GM21526 (cell line): ENCODE data around the gene ATP4B.

ENCODE experiments used
- ATAC-seq: cut with Tn5 transposase; IDR thresholded peaks from one replicate; pipeline ENCODE4 v1.9.1; 2021; ENCODE audit warnings: moderate library complexity; ENCODE audit not compliant: unreplicated experiment, low FRiP score

ATP4B gene

GRCh38 chr13:113609616-113610015 is 48.4 kb downstream of the ATP4B start:
- ATAC-seq: no peak

DNA sequence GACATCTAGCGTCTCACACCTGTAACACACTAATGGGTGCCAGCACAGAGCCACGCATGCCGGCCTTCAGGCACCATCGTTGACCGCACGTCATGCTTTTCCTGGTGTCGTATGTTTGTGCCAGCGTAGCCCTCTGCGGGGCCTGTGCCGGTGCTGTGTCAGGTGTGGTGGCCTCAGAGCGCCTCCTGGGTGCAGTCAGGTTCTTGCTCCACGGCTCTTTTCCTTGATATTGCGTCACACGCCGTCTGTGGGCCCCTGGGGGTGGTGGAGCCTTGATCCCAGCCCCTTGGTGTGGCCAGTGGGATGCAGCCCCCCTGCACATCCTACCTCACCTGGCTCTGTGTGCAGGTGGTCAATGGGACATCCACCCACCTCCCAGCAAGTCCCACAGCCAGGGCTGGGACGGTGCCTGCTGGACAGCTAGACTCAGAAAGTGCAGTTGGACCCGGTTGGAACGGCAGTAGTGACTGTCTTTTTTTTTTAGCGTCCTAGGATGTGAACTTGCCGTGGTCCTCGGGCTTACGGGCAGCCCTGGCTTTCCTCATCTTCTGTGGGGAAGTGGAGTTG is 48.9 kb downstream of the ATP4B start:
- ATAC-seq: no peak

- no peak for ATAC-seq
Measured at GRCh38 chr13:113607889-113608635, 49.9 kb downstream of the ATP4B start.

DNA sequence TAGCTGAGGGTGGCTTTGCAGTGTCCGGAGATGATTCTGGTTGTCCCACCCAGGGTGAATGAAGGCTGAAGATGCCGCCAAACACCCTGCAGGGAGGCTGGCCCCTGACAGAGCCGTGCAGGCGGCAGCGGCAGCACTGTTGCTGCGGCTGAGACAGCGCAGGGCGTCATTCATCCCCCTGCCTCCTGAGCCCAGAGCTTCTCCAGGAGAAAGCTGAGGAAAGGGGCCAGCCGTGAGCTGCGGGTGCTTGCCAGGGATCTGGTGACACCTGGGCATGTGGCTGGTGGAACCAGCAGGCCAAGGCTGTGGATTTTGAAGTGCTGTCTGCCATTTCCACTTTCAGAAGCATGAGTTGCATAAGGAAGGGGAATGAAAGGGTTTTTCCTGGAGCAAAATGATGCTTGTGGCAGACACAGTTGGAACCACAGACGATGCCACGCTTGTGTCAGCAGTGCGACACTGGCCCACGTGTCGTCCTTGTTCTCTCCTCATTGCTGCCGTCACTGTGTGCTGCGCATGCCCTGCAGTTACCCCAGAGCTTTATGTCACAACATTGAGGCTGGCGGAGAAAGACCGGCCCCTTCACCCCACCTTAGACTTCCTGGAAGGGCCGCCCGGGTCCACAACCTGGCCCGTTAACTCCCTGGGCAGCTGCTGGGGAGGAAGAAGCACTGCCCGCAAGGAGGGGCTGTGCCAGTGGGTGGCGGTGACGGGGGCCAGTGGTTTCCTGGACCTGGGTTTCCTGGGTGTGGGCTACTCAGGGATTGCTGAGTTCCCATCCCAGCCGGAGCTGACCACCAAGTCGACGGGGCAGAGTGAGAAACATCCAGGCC is 50.7 kb downstream of the ATP4B start:
- ATAC-seq: no peak

DNA sequence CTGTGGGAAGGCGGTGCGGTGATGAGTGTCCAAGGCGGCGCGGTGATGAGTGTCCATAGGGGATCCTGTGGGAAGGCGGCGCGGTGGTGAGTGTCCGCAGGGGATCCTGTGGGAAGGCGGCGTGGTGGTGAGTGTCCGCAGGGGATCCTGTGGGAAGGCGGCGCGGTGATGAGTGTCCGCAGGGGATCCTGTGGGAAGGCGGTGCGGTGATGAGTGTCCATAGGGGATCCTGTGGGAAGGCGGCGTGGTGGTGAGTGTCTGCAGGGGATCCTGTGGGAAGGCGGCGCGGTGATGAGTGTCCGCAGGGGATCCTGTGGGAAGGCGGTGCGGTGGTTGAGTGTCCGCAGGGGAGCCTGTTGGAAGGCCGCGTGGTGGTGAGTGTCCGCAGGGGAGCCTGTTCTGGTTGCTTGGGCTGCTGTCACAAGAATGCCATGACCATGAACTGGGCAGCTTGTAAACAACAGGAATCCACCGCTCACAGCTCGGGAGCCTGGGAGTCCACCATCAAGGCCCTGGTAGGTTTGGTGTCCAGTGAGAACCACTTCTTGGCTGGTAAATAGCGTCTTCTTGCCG is 52.0 kb downstream of the ATP4B start:
- ATAC-seq: no peak

DNA sequence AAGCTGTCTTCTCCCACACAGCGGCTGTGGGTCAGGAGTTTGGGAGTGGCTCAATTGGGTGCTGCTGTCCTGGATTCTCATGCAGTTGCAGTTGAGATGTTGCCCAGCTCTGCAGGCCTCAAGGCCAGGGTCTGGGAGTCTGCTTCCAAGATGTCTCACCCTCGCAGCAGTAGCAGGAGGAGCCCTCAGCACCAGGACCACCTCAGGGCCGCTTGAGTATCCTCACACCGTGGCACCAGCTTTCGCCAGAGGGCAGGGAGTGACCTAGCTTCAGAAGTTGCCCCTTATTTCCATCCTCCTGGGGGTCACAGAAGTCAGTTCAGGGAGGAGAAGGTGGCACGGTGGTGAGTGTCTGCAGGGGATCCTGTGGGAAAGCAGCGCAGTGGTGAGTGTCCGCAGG is 52.5 kb downstream of the ATP4B start:
- ATAC-seq: no peak

GRCh38 chr13:113604186-113604585 is 53.8 kb downstream of the ATP4B start:
- ATAC-seq: no peak

GRCh38 chr13:113603116-113603710 is 54.8 kb downstream of the ATP4B start:
- ATAC-seq: no peak

DNA sequence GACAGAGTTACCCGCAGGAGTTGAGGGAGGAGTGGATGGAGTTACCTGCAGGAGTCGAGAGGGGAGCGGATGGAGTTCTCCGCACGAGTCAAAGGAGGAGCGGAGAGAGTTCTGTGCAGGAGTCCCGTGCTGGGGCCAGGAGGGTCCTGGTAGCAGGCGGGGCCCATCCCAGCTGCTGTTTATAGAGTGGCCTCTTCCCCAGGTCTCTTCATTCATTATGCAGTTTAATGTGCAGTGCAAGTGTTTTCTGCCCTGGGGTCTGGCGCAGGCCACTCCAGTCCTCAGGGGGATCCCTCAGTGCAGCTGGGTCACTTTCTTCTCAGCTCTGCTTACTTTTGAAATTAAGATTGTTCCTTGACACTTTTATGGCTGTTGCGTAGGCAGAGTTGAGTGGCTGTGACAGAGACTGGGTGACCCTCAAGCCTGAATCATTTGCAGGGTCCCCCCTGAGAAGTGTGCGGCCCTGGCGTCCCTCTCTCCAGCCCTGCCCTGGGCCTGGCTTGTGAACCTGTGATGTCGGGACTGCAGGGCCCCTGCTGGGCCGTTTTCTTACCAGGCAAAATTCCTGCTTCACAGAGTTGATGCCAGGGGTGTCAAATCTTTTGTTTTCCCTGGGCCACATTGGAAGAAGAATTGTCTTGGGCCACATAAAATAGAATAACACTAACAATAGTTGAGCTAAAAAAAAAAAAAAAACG is 55.6 kb downstream of the ATP4B start:
- no peak for ATAC-seq

- no peak for ATAC-seq
Measured at GRCh38 chr13:113601166-113602070, 56.6 kb downstream of the ATP4B start.

GRCh38 chr13:113599391-113599790 is 58.6 kb downstream of the ATP4B start:
- no peak for ATAC-seq
